ENCODE results near the gene DUSP1. TPM values are rescaled to one million over a fixed set of nuclear protein-coding genes. Genes with fewer than 3 reads are reported as not detected.

The DUSP1 gene
- total RNA-seq, 1 donor from 2014 or later: 2,876 TPM

DNA sequence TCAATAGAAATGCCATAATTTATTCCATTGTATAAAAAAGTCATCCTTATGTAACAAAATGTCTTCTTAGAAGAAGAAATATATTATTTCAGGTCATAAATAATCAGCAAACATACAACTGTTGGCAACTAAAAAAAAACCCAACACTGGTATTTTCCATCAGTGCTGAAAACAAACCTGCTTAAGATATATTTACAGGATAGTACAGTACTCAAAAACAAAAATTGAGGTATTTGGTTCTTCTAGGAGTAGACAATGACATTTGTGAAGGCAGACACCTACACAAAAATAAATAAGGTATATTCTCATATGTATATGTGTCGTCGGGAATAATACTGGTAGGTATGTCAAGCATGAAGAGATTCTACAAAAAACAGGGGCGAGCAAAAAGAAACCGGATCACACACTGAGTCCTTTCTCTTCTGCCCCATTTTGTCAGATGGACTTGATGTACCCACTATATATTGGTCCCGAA, 2.9 kb downstream of the DUSP1 start:
- intact Hi-C loops (cut with DNase I): loop anchor here (5.0 kb wide), 2 partner anchors 36 to 134 kb away; no protein-coding TSS in a partner anchor
- Histone ChIP-seq H3K9me3 (no peaks in the 10 kb centered on the region), H3K4me3 (peak overlapping the region; percentile 91 to 99), H3K4me1 (peaks cover 56% of the 10 kb centered on the region), H3K36me3 (peaks cover 11 to 33% of the 10 kb centered on the region in 2 donors), H3K27me3 (no peaks in the 10 kb centered on the region), H3K27ac (peak overlapping the region; percentile 98)
- no peak for TF ChIP-seq POLR2AphosphoS5 (IDR thresholded peaks at IDR 0.05; ENCODE audit: insufficient read depth in 1 of 2, low read depth in 1 of 2)
- DNase-seq (ENCODE audit: extremely low spot score in 2 of 2): no peak

DNA sequence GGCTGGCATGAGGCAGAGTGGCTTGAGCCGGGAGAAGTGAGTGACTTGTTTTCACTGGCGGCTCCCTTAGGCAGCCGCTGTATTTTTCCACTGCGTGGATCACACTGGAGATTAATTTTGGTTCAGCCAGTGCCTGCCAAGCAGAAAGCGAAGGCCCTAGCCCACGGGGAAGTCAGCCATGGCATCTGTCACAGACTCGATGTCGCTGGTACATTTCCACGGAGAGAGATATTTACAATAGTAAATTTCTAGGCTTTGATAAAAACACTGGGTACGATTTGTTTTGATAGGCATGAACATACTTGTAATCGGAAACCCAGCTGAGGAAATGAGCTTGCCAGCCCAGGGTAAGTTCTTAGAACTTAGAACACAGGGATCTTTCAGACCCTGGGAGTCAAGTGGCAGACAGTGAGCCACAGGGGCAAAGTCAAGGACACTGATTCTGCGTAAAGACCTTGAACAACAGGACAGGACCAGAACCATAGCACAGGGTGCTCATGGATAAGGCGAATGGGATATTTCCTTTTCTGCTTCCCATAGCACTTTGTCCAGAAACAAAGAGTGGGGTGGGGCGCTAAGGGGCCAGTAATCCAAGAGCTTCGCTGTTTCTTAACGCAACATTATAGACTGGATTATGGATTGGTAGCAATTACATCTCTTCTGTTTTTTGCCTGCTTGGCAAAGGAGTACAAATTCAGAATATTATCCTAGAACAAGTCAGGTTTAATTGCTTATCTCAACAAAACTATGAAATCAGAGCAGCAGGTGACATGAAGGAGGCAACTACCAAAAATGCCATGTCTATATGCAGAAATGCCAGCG, 4.5 kb downstream of the DUSP1 start:
- TF ChIP-seq POLR2AphosphoS5 (IDR thresholded peaks at IDR 0.05; ENCODE audit: insufficient read depth in 1 of 2, low read depth in 1 of 2) (peak; percentile 76 to 91), POLR2A (IDR thresholded peaks at IDR 0.05) (peak in 1 of 2 donors; percentile 17)
- TF ChIP-seq, protein P1, sequence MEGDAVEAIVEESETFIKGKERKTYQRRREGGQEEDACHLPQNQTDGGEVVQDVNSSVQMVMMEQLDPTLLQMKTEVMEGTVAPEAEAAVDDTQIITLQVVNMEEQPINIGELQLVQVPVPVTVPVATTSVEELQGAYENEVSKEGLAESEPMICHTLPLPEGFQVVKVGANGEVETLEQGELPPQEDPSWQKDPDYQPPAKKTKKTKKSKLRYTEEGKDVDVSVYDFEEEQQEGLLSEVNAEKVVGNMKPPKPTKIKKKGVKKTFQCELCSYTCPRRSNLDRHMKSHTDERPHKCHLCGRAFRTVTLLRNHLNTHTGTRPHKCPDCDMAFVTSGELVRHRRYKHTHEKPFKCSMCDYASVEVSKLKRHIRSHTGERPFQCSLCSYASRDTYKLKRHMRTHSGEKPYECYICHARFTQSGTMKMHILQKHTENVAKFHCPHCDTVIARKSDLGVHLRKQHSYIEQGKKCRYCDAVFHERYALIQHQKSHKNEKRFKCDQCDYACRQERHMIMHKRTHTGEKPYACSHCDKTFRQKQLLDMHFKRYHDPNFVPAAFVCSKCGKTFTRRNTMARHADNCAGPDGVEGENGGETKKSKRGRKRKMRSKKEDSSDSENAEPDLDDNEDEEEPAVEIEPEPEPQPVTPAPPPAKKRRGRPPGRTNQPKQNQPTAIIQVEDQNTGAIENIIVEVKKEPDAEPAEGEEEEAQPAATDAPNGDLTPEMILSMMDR (IDR thresholded peaks at IDR 0.05): no peak
- Histone ChIP-seq H3K27ac (peak overlapping the region; percentile 98), H3K36me3 (peaks cover 11 to 33% of the 10 kb centered on the region in 2 donors), H3K27me3 (no peaks in the 10 kb centered on the region), H3K4me3 (peak overlapping the region; percentile 91 to 99), H3K4me1 (peaks cover 40% of the 10 kb centered on the region), H3K9me3 (no peaks in the 10 kb centered on the region)
- intact Hi-C loops (cut with DNase I): loop anchor here (5.0 kb wide), 2 partner anchors 34 to 136 kb away; no protein-coding TSS in a partner anchor
- no peak for DNase-seq (ENCODE audit: extremely low spot score in 2 of 2)

DNA sequence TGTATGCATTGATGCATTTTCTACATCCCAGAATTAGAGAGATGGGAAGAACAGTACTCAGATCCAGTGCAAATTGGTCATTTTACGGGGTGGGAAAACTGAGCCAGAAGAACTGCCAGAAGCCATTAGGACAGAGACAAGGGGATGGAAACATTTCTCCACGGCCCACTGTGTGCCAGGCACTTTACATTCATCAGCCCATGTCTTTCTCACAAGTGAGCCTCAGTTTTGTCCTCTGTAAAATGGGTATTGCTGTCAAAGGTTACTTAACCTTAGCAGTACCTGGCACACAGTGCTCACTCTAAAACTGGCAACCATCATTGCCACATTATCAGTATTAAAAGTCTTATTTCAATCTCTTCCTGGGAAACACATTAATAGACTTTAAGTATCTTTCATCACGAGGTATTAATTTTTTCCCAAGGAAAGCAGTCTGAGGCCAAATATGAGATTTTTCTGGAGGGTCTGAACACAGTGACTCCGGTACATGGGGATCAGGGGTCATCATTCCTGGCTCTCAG, 5.2 kb downstream of the DUSP1 start:
- peak overlapping the region; percentile 91 to 99 for H3K4me3 ChIP-seq
- H3K4me1 ChIP-seq: peaks cover 39% of the 10 kb centered on the region
- no peaks in the 10 kb centered on the region for H3K9me3 ChIP-seq
- TF ChIP-seq, protein P1 (IDR thresholded peaks at IDR 0.05): no peak
- TF ChIP-seq POLR2AphosphoS5 (IDR thresholded peaks at IDR 0.05; ENCODE audit: insufficient read depth in 1 of 2, low read depth in 1 of 2) (no peak), POLR2A (IDR thresholded peaks at IDR 0.05) (no peak)
- H3K27me3 ChIP-seq: no peaks in the 10 kb centered on the region
- intact Hi-C loops (cut with DNase I): loop anchor here (5.0 kb wide), 2 partner anchors 34 to 136 kb away; no protein-coding TSS in a partner anchor
- peak overlapping the region; percentile 98 for H3K27ac ChIP-seq
- H3K36me3 ChIP-seq: peaks cover 11 to 33% of the 10 kb centered on the region in 2 donors
- no peak for DNase-seq (ENCODE audit: extremely low spot score in 2 of 2)

DNA sequence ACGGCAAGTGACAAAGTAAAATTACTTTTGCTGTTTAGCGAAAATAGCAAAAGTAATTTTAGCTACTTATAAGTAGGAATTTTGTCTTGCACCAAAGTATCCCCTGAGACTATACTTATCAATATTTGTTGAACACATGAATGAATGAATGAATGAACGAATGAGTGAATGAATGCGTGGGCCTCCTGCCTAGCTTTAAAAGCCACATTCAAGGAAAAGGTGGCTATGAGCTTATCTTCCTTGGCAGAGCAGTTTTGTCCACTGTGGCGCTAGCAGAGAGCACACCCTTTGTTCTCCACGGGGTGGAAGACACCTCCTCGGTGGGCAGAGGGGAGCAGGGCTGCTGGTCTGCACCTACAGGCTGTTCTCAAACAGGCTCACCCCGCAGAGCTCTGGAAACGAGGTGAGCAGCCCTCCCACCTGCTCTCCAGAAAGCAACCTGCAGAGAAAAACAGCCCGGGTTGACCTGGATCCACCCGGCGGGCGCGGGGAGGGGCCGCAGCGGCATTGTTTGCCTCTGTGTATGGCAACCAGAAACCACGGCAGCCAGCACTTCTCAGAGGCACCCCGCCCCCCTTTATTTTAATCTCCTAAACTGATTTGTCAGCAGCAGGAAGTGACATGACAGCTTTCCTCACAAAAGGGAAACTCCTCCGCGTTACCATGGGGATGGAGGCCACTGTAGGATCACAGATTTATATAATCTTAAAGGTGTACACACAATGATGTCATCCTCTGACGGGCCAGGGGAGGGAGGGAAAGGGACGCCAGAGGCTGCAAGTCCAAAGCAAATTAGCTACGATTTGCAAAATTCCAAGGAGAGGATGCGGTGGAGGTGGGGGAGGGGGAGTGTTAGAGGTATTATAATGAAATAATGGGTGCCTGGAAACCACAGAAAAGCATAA, 5.9 kb downstream of the DUSP1 start:
- TF ChIP-seq, protein P1 (IDR thresholded peaks at IDR 0.05): peak in 1 of 3 experiments; percentile 6
- TF ChIP-seq POLR2A (IDR thresholded peaks at IDR 0.05) (no peak), POLR2AphosphoS5 (IDR thresholded peaks at IDR 0.05; ENCODE audit: insufficient read depth in 1 of 2, low read depth in 1 of 2) (peak; percentile 86 to 99)
- Histone ChIP-seq H3K36me3 (peaks cover 11 to 30% of the 10 kb centered on the region in 2 donors), H3K27me3 (no peaks in the 10 kb centered on the region), H3K4me1 (peaks cover 39% of the 10 kb centered on the region), H3K27ac (peak overlapping the region; percentile 98), H3K4me3 (peak overlapping the region; percentile 91 to 99), H3K9me3 (no peaks in the 10 kb centered on the region)
- intact Hi-C loops (cut with DNase I): loop anchor here (5.0 kb wide), 2 partner anchors 33 to 137 kb away; no protein-coding TSS in a partner anchor
- peak in 1 of 2 donors; percentile 100 for DNase-seq (ENCODE audit: extremely low spot score in 2 of 2)

DNA sequence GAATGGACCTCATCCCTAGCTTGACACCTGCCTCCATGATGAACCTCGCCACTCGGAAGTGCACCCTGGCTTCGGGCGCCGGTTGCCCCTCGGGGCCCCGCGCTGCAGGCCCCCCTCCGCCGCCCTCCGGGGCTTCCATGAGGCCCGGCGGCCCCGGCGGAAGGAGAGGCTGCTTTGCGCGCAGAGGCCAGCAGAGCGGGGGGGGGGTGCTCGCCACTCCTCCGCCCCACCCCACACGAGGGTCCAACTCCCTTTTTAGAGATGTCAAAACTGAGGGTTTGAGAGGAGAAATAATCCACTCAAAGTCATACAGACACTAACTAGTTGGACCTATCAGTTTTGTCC, 7.9 kb downstream of the DUSP1 start:
- TF ChIP-seq, protein P1 (IDR thresholded peaks at IDR 0.05): no peak
- no peak for TF ChIP-seq POLR2AphosphoS5 (IDR thresholded peaks at IDR 0.05; ENCODE audit: insufficient read depth in 1 of 2, low read depth in 1 of 2)
- TF ChIP-seq POLR2A (IDR thresholded peaks at IDR 0.05): no peak
- no peaks in the 10 kb centered on the region for H3K27me3 ChIP-seq
- no peaks in the 10 kb centered on the region for H3K9me3 ChIP-seq
- peaks cover under 1 to 9% of the 10 kb centered on the region in 2 donors for H3K36me3 ChIP-seq
- H3K27ac ChIP-seq: no peak overlapping the region
- H3K4me1 ChIP-seq: peaks cover 36% of the 10 kb centered on the region
- no peak overlapping the region for H3K4me3 ChIP-seq
- DNase-seq (ENCODE audit: extremely low spot score in 2 of 2): no peak
- intact Hi-C loops (cut with DNase I): no loop called here

All from vagina (tissue), 2 donors.